IMR-90 (cell line): ENCODE results near the gene SMARCC2. TPM values are rescaled to one million over a fixed set of nuclear protein-coding genes. Genes with fewer than 3 reads are reported as not detected.

Experiments
- ATAC-seq: fragments of 200-7000 bp; cut with Tn5 transposase; 2 replicates; pipeline ENCODE4 v1.9.1; 2020; ENCODE audit warnings: low read depth, mild to moderate bottlenecking, moderate library complexity
- BruUV-seq: library from RNA; stranded (reverse); fragments of 400-500 nt; replicated peaks from 2 replicates; lab custom pipeline; 2021; lab: Mats Ljungman, UMichigan
- CTCF ChIA-PET: fragments of 300-600 bp; formaldehyde crosslinking; extraction: SDS; loops from one replicate; lab custom pipeline; 2021; ENCODE audit warnings: antibody characterized with exemption; lab: Yijun Ruan, JAX
- POLR2A ChIA-PET: fragments of 300-600 bp; sonication (Branson Sonifier 250); formaldehyde crosslinking; loops from one replicate; lab custom pipeline; 2022; ENCODE audit warnings: antibody characterized with exemption; ENCODE audit not compliant: unreplicated experiment; lab: Charles Lee
- DNase-seq: peaks from one replicate; pipeline ENCODE4 v3.0.0; 2013
- H2AFZ ChIP-seq: replicated peaks from 2 replicates; pipeline ENCODE3; 2013; ENCODE audit warnings: low read length, mild to moderate bottlenecking; ENCODE audit not compliant: poor library complexity
- H2AK5ac ChIP-seq: 2 replicates; pipeline ENCODE4 v1.6.1; 2013; ENCODE audit warnings: low read depth, low read length, inconsistent platforms
- H2AK9ac ChIP-seq: replicated peaks from 2 replicates; pipeline ENCODE3; 2013; ENCODE audit warnings: mild to moderate bottlenecking, low read depth, low read length, moderate library complexity; ENCODE audit not compliant: poor library complexity
- H2BK120ac ChIP-seq: 2 replicates; pipeline ENCODE4 v1.6.1; 2013; ENCODE audit warnings: low read depth, low read length, inconsistent platforms
- H2BK15ac ChIP-seq: 3 replicates; pipeline ENCODE4 v1.6.1; 2013; ENCODE audit warnings: low read depth, low read length, inconsistent platforms
- H2BK20ac ChIP-seq: 2 replicates; pipeline ENCODE4 v1.6.1; 2013; ENCODE audit warnings: low read depth, mild to moderate bottlenecking, inconsistent platforms, low read length, moderate library complexity
- H2BK5ac ChIP-seq: 2 replicates; pipeline ENCODE4 v1.6.1; 2013; ENCODE audit warnings: mild to moderate bottlenecking, low read depth, low read length, inconsistent platforms; ENCODE audit not compliant: poor library complexity, severe bottlenecking
- H3K14ac ChIP-seq: replicated peaks from 2 replicates; pipeline ENCODE4 v1.6.1; 2013; ENCODE audit warnings: low read depth, low read length, inconsistent platforms
- H3K18ac ChIP-seq: 2 replicates; pipeline ENCODE4 v1.6.1; 2013; ENCODE audit warnings: low read depth, low read length, control low read depth
- H3K23ac ChIP-seq: 2 replicates; pipeline ENCODE4 v1.6.1; 2013; ENCODE audit warnings: low read depth, low read length, inconsistent platforms
- H3K27ac ChIP-seq: 2 replicates; pipeline ENCODE4 v1.5.1; 2013; ENCODE audit warnings: mild to moderate bottlenecking, control low read depth, low read length; ENCODE audit not compliant: insufficient read depth
- H3K27me3 ChIP-seq: 2 replicates; pipeline ENCODE4 v1.6.1; 2013; ENCODE audit warnings: low read length; ENCODE audit not compliant: control insufficient read depth, insufficient read depth
- H3K36me3 ChIP-seq: 2 replicates; pipeline ENCODE4 v1.6.1; 2013; ENCODE audit warnings: low read length, mixed read lengths; ENCODE audit not compliant: control insufficient read depth, insufficient read depth
- H3K4ac ChIP-seq: 2 replicates; pipeline ENCODE4 v1.6.1; 2013; ENCODE audit warnings: low read depth, low read length, inconsistent platforms
- H3K4me1 ChIP-seq: 2 replicates; pipeline ENCODE4 v1.6.1; 2013; ENCODE audit warnings: low read length, mixed read lengths; ENCODE audit not compliant: control insufficient read depth, insufficient read depth
- H3K4me2 ChIP-seq: 2 replicates; pipeline ENCODE4 v1.6.1; 2013; ENCODE audit warnings: low read depth, mild to moderate bottlenecking, control low read depth, low read length, moderate library complexity
- H3K4me3 ChIP-seq: 2 replicates; pipeline ENCODE4 v1.5.1; 2013; ENCODE audit warnings: low read depth, mild to moderate bottlenecking, control low read depth, low read length, moderate library complexity; ENCODE audit not compliant: insufficient read depth
- H3K56ac ChIP-seq: 2 replicates; pipeline ENCODE4 v1.6.1; 2013; ENCODE audit warnings: low read length, inconsistent platforms; ENCODE audit not compliant: insufficient read depth; ENCODE audit errors: extremely low read depth
- H3K79me1 ChIP-seq, 2 experiments: 2 replicates each; pipeline ENCODE4 v1.6.1; 2013; ENCODE audit warnings: low read length in 2 of 2, inconsistent platforms in 1 of 2, low read depth in 1 of 2
- H3K9ac ChIP-seq: 2 replicates; pipeline ENCODE4 v1.6.1; 2013; ENCODE audit warnings: low read depth, low read length, control low read depth
- H3K9me1 ChIP-seq: 2 replicates; pipeline ENCODE4 v1.6.1; 2013; ENCODE audit warnings: low read length, inconsistent platforms; ENCODE audit not compliant: insufficient read depth
- H3K9me3 ChIP-seq: 2 replicates; pipeline ENCODE4 v1.6.1; 2013; ENCODE audit warnings: low read length; ENCODE audit not compliant: control insufficient read depth, insufficient read depth
- H4K20me1 ChIP-seq: 2 replicates; pipeline ENCODE4 v1.6.1; 2013; ENCODE audit warnings: low read length, inconsistent platforms; ENCODE audit not compliant: insufficient read depth
- H4K5ac ChIP-seq: 2 replicates; pipeline ENCODE4 v1.6.1; 2013; ENCODE audit warnings: mild to moderate bottlenecking, low read depth, low read length, control low read depth
- H4K8ac ChIP-seq, 2 experiments: 2 replicates each; pipeline ENCODE4 v1.6.1; 2013; ENCODE audit warnings: low read depth in 2 of 2, low read length in 2 of 2, control low read depth in 1 of 2, inconsistent platforms in 1 of 2
- H4K91ac ChIP-seq: 2 replicates; pipeline ENCODE4 v1.6.1; 2013; ENCODE audit warnings: low read depth, low read length, inconsistent platforms; ENCODE audit not compliant: insufficient read depth
- BHLHE40 ChIP-seq: fragments of 150-350 bp; IDR thresholded peaks from 2 replicates; pipeline ENCODE4 v1.6.1; 2016; ENCODE audit warnings: mild to moderate bottlenecking, low read depth, low read length
- CEBPB ChIP-seq: IDR thresholded peaks from 2 replicates; pipeline ENCODE4 v1.6.1; 2012; ENCODE audit warnings: low read depth, low read length, improper control_type of control experiment
- CHD1 ChIP-seq: IDR thresholded peaks from 2 replicates; pipeline ENCODE4 v1.6.1; 2012; ENCODE audit warnings: low read depth, low read length, improper control_type of control experiment
- MAZ ChIP-seq: IDR thresholded peaks from 2 replicates; pipeline ENCODE4 v1.6.1; 2012; ENCODE audit warnings: low read depth, mild to moderate bottlenecking, low read length, improper control_type of control experiment, moderate library complexity, borderline replicate concordance
- MXI1 ChIP-seq: IDR thresholded peaks from 2 replicates; pipeline ENCODE4 v1.6.1; 2012; ENCODE audit warnings: low read depth, mild to moderate bottlenecking, low read length, moderate library complexity, borderline replicate concordance
- NFE2L2 ChIP-seq: fragments of 150-350 bp; IDR thresholded peaks from 2 replicates; pipeline ENCODE4 v1.6.1; 2016; ENCODE audit warnings: low read depth, mild to moderate bottlenecking, low read length
- POLR2A ChIP-seq: IDR thresholded peaks from 2 replicates; pipeline ENCODE4 v1.6.1; 2012; ENCODE audit warnings: mild to moderate bottlenecking, low read depth, low read length
- RAD21 ChIP-seq: IDR thresholded peaks from 2 replicates; pipeline ENCODE4 v1.6.1; 2012; ENCODE audit warnings: low read length, improper control_type of control experiment
- dilution Hi-C: fragments of 300-500 bp; cut with HindIII; formaldehyde crosslinking; loops from one replicate; pipeline ENCODE4 v1.14.3; 2018; ENCODE audit warnings: low sequenced_read_pairs; ENCODE audit not compliant: unreplicated experiment
- in situ Hi-C: fragments of 300-500 bp; cut with MboI; formaldehyde crosslinking; loops from 3 replicates; pipeline ENCODE4 v1.14.3; 2019; ENCODE audit warnings: low sequenced_read_pairs, inconsistent platforms, mixed read lengths
- intact Hi-C: fragments of 100-400 bp; cut with micrococcal nuclease; formaldehyde crosslinking; loops from 2 replicates; pipeline ENCODE4 v1.10.0; 2022
- polyA plus RNA-seq, 3 experiments: library from polyadenylated mRNA; depleted of rRNA; stranded (reverse); fragments of >200 nt; gene quantifications; 2 replicates each; pipeline ENCODE4 v1.2.3, GENCODE V29; 2012; ENCODE audit warnings: low replicate concordance in 1 of 3
- total RNA-seq: library from RNA; depleted of rRNA; stranded (reverse); fragments of >200 nt; gene quantifications from 2 replicates; pipeline ENCODE4 v1.2.3, GENCODE V29; 2012
- TF ChIP-seq, protein P1 (sequence below): fragments of 150-350 bp; IDR thresholded peaks from 2 replicates; pipeline ENCODE4 v1.6.1; 2017; ENCODE audit warnings: mild to moderate bottlenecking, antibody characterized with exemption, low read length, low read depth
- TF ChIP-seq, protein P2 (sequence below): conservative IDR thresholded peaks from 2 replicates; pipeline ENCODE4 v1.5.1; 2012; ENCODE audit warnings: mild to moderate bottlenecking, low read depth, low read length, improper control_type of control experiment

SMARCC2 gene
- total and polyA plus RNA-seq, 2 of the 4 experiments (the other 2 are of a cell fraction): 42.3 to 43.8 TPM

DNA sequence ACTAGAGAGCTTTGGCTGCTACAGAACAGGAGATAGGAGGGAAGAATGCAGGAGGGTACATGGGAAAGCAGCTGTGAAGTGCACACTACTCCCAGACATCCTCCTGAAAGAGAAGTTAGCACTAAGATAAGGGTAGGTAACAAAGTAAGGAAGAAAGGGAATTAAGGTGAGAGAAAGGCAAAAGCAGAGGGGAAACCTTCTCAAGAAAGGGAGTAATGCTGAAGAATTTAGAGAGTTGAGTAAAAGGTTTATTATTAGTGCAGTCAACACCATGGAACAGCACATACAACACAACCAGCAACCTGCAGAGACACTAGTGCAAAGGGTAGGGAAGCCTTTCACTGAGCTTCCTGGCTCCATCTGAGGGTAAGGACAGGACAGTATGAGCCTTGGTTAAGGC is 15.0 kb upstream of the SMARCC2 start:
- H3K4me2 ChIP-seq: no peak overlapping the region
- no TSS peak for BruUV-seq
- no peak overlapping the region for H2AK5ac ChIP-seq
- no peak overlapping the region for H2AFZ ChIP-seq
- H3K4me3 ChIP-seq: no peak overlapping the region
- no peaks in the 10 kb centered on the region for H3K27me3 ChIP-seq
- no peak overlapping the region for H2BK20ac ChIP-seq
- no peaks in the 10 kb centered on the region; the same call in 1 of the 2 replicates for H3K9me1 ChIP-seq
- no peak overlapping the region for H3K14ac ChIP-seq
- H2BK120ac ChIP-seq: no peak overlapping the region
- DNase-seq (no peak), ATAC-seq (no peak)
- H2BK5ac ChIP-seq: no peak overlapping the region
- H3K9me3 ChIP-seq: no peaks in the 10 kb centered on the region
- peaks cover 13% of the 10 kb centered on the region for H4K20me1 ChIP-seq
- dilution Hi-C loops (no loop called here), intact Hi-C loops (no loop called here), in situ Hi-C loops (no loop called here)
- H3K23ac ChIP-seq: no peak overlapping the region
- no peak overlapping the region for H2AK9ac ChIP-seq
- peaks cover 6 to 28% of the 10 kb centered on the region in 2 experiments for H3K79me1 ChIP-seq
- TF ChIP-seq POLR2A: no peak
- TF ChIP-seq NFE2L2: no peak
- TF ChIP-seq, protein P1, sequence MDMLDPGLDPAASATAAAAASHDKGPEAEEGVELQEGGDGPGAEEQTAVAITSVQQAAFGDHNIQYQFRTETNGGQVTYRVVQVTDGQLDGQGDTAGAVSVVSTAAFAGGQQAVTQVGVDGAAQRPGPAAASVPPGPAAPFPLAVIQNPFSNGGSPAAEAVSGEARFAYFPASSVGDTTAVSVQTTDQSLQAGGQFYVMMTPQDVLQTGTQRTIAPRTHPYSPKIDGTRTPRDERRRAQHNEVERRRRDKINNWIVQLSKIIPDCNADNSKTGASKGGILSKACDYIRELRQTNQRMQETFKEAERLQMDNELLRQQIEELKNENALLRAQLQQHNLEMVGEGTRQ: no peak
- no peak for TF ChIP-seq CHD1
- TF ChIP-seq CEBPB: no peak
- TF ChIP-seq MXI1: no peak
- TF ChIP-seq, protein P2, sequence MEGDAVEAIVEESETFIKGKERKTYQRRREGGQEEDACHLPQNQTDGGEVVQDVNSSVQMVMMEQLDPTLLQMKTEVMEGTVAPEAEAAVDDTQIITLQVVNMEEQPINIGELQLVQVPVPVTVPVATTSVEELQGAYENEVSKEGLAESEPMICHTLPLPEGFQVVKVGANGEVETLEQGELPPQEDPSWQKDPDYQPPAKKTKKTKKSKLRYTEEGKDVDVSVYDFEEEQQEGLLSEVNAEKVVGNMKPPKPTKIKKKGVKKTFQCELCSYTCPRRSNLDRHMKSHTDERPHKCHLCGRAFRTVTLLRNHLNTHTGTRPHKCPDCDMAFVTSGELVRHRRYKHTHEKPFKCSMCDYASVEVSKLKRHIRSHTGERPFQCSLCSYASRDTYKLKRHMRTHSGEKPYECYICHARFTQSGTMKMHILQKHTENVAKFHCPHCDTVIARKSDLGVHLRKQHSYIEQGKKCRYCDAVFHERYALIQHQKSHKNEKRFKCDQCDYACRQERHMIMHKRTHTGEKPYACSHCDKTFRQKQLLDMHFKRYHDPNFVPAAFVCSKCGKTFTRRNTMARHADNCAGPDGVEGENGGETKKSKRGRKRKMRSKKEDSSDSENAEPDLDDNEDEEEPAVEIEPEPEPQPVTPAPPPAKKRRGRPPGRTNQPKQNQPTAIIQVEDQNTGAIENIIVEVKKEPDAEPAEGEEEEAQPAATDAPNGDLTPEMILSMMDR: no peak
- no peak for TF ChIP-seq RAD21
- no peak for TF ChIP-seq MAZ
- TF ChIP-seq BHLHE40: no peak
- no peak overlapping the region for H4K91ac ChIP-seq
- H3K56ac ChIP-seq: no peak overlapping the region
- ChIA-PET CTCF (no interaction called here), POLR2A (no interaction called here)
- H3K18ac ChIP-seq: no peak overlapping the region
- no peak overlapping the region for H4K8ac ChIP-seq
- H4K5ac ChIP-seq: no peak overlapping the region
- peaks cover 33% of the 10 kb centered on the region for H3K36me3 ChIP-seq
- no peak overlapping the region for H3K27ac ChIP-seq
- H3K9ac ChIP-seq: no peak overlapping the region
- no peak overlapping the region for H2BK15ac ChIP-seq
- peaks cover 7% of the 10 kb centered on the region for H3K4me1 ChIP-seq
- no peak overlapping the region for H3K4ac ChIP-seq
